Vagina (tissue), 2 donors: ENCODE data around the gene SELENOO. TPM values are rescaled to one million over a fixed set of nuclear protein-coding genes. Genes with fewer than 3 reads are reported as not detected.

Source experiments
- DNase-seq, 2 donors: peaks; one replicate each; pipeline ENCODE4 v3.0.0-alpha.2; 2017; ENCODE audit errors: extremely low spot score in 2 of 2
- H3K27ac ChIP-seq: fragments of 200-600 bp; sonication (generic); one replicate; pipeline ENCODE4 v1.5.1; 2019
- H3K27me3 ChIP-seq: fragments of 200-600 bp; sonication (generic); one replicate; pipeline ENCODE4 v1.5.1; 2019
- H3K36me3 ChIP-seq, 2 donors: fragments of 200-600 bp; sonication (generic); one replicate each; pipeline ENCODE4 v1.5.1; 2017 to 2019
- H3K4me1 ChIP-seq: fragments of 200-600 bp; sonication (generic); one replicate; pipeline ENCODE4 v1.5.1; 2019
- H3K4me3 ChIP-seq, 2 donors: fragments of 200-600 bp; sonication (generic); 1 replicate in 1 of 2; 2 replicates in 1 of 2; pipeline ENCODE4 v1.5.1; 2016 to 2019
- H3K9me3 ChIP-seq: fragments of 200-600 bp; sonication (generic); one replicate; pipeline ENCODE4 v1.5.1; 2019
- POLR2A ChIP-seq, 2 donors: fragments of 450-650 bp; IDR thresholded peaks; one replicate each; pipeline ENCODE4 v1.6.1; 2017; ENCODE audit warnings: antibody characterized with exemption in 2 of 2, mild to moderate bottlenecking in 2 of 2, moderate library complexity in 2 of 2
- POLR2AphosphoS5 ChIP-seq, 2 donors: sonication (generic); formaldehyde crosslinking; IDR thresholded peaks; one replicate each; pipeline ENCODE4 v1.9.0; 2017; ENCODE audit warnings: antibody characterized with exemption in 2 of 2, mild to moderate bottlenecking in 2 of 2, low read depth in 1 of 2; ENCODE audit not compliant: insufficient read depth in 1 of 2
- intact Hi-C: fragments of 100-400 bp; cut with DNase I; formaldehyde crosslinking; loops from one replicate; pipeline ENCODE4 v1.15.1; 2023
- total RNA-seq: library from RNA; depleted of rRNA; stranded (reverse); fragments of >200 nt; gene quantifications from one replicate; pipeline ENCODE4 v1.2.3, GENCODE V29; 2016
- TF ChIP-seq, protein P1 (sequence below), 3 experiments: fragments of 450-650 bp in 2 of 3; fragments of 200-600 bp in 1 of 3; sonication (generic) in 1 of 3; IDR thresholded peaks; one replicate each; pipeline ENCODE4 v1.5.1; 2017 to 2019; ENCODE audit warnings: antibody characterized with exemption in 3 of 3, mild to moderate bottlenecking in 2 of 3, moderate library complexity in 2 of 3

SELENOO gene
- total RNA-seq, 1 donor from 2014 or later, result 39.0 TPM

- Histone ChIP-seq H3K9me3 (no peaks in the 10 kb centered on the region), H3K4me1 (peaks cover 63% of the 10 kb centered on the region), H3K4me3 (peak overlapping the region; percentile 43 to 53), H3K36me3 (peaks cover 0 to 12% of the 10 kb centered on the region in 2 donors), H3K27ac (peak overlapping the region; percentile 89), H3K27me3 (no peaks in the 10 kb centered on the region)
- TF ChIP-seq, protein P1, sequence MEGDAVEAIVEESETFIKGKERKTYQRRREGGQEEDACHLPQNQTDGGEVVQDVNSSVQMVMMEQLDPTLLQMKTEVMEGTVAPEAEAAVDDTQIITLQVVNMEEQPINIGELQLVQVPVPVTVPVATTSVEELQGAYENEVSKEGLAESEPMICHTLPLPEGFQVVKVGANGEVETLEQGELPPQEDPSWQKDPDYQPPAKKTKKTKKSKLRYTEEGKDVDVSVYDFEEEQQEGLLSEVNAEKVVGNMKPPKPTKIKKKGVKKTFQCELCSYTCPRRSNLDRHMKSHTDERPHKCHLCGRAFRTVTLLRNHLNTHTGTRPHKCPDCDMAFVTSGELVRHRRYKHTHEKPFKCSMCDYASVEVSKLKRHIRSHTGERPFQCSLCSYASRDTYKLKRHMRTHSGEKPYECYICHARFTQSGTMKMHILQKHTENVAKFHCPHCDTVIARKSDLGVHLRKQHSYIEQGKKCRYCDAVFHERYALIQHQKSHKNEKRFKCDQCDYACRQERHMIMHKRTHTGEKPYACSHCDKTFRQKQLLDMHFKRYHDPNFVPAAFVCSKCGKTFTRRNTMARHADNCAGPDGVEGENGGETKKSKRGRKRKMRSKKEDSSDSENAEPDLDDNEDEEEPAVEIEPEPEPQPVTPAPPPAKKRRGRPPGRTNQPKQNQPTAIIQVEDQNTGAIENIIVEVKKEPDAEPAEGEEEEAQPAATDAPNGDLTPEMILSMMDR (IDR thresholded peaks at IDR 0.05), result peak in 2 of 3 experiments; percentile 18 to 51
- peak; percentile 76 to 86 for TF ChIP-seq POLR2AphosphoS5 (IDR thresholded peaks at IDR 0.05; ENCODE audit: insufficient read depth in 1 of 2, low read depth in 1 of 2)
- peak in 1 of 2 donors; percentile 11 for TF ChIP-seq POLR2A (IDR thresholded peaks at IDR 0.05)
- intact Hi-C loops, result loop anchor here (5.0 to 10.0 kb wide), 2 partner anchors 223 to 266 kb away; no protein-coding TSS in a partner anchor
- DNase-seq, result no peak
Measured at GRCh38 chr22:50190182-50190940, 10.4 kb upstream of the SELENOO start.

DNA sequence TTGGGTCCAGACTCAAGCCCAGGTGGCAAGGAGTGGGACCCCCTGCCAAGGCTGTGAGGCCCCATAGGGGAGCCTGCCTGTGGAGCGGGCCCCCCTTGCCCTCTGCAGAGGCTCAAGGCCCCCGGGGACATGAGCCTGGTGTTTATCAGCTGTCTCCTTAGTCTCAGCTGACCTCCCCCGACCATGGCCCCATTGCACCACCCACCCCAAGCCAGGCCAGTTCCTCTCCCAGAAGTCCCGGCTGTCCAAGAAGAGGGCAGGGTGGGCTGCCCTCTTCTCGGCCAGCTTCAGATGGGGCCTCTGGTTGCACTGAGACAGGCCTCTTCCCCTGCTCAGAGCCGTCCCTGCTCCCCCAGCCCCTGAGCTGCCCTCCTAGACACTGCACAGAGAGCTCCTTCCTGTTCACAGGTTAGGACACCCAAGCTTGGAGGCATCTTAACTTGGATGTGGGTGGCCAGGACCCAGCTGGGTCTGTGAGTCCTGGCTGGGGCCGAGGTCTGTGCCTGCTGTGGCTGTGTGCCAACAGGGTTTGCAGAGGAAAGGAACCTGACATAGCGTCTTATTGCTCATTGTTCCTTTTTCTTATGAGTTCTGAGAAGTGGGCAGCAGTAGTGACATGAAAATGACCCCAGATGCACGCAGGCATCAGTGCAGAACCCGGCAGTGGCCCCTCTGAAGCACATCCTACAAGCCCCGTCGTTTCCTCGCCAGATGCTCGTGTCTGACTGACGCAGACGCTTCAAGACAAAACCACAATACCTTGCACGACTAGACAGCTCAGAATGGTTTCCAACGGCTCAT, 9.7 kb upstream of the SELENOO start:
- intact Hi-C loops, result loop anchor here (5.0 to 10.0 kb wide), 2 partner anchors 224 to 266 kb away; no protein-coding TSS in a partner anchor
- TF ChIP-seq, protein P1 (IDR thresholded peaks at IDR 0.05), result no peak
- TF ChIP-seq POLR2A (IDR thresholded peaks at IDR 0.05) (no peak), POLR2AphosphoS5 (IDR thresholded peaks at IDR 0.05; ENCODE audit: insufficient read depth in 1 of 2, low read depth in 1 of 2) (no peak)
- H3K4me3 ChIP-seq, result peak overlapping the region; percentile 43 to 53
- peak overlapping the region; percentile 89 for H3K27ac ChIP-seq
- no peaks in the 10 kb centered on the region for H3K9me3 ChIP-seq
- DNase-seq, result no peak
- H3K36me3 ChIP-seq, result peaks cover 0 to 12% of the 10 kb centered on the region in 2 donors
- H3K4me1 ChIP-seq, result peaks cover 62% of the 10 kb centered on the region
- no peaks in the 10 kb centered on the region for H3K27me3 ChIP-seq

- Histone ChIP-seq H3K36me3 (peaks cover 0 to 19% of the 10 kb centered on the region in 2 donors), H3K9me3 (no peaks in the 10 kb centered on the region), H3K4me3 (no peak overlapping the region), H3K4me1 (peaks cover 50% of the 10 kb centered on the region), H3K27me3 (no peaks in the 10 kb centered on the region), H3K27ac (peak overlapping the region; percentile 89)
- TF ChIP-seq, protein P1 (IDR thresholded peaks at IDR 0.05), result no peak
- TF ChIP-seq POLR2AphosphoS5 (IDR thresholded peaks at IDR 0.05; ENCODE audit: insufficient read depth in 1 of 2, low read depth in 1 of 2) (no peak), POLR2A (IDR thresholded peaks at IDR 0.05) (no peak)
- intact Hi-C loops, result loop anchor here (5.0 to 10.0 kb wide), 2 partner anchors 225 to 268 kb away; no protein-coding TSS in a partner anchor
- no peak for DNase-seq
Measured at GRCh38 chr22:50192436-50193204, 8.2 kb upstream of the SELENOO start.

DNA sequence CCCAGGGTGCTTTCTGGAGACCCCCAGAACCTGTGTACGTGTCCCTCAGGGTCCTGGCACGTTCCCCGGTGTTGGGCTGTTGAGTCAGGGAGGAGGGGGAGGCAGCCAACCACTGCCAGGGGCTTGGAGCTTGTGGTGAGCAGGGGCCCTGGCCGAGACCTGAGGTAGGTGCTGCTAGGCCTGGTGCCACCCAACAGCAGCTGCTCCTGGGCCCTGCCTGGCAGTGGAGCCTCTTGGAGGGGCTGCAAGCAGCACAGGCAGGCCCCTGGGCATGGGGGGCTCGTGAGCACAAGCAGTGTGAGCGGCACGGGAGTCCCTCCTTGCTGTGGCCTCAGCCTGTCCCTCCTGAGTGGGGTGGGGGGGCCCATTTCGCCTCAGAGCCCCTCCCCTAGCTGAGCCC, 7.2 kb upstream of the SELENOO start:
- no peaks in the 10 kb centered on the region for H3K9me3 ChIP-seq
- no peak for DNase-seq
- no peak overlapping the region for H3K4me3 ChIP-seq
- intact Hi-C loops, result loop anchor here (5.0 to 10.0 kb wide), 2 partner anchors 226 to 269 kb away; no protein-coding TSS in a partner anchor
- no peak for TF ChIP-seq POLR2A (IDR thresholded peaks at IDR 0.05)
- TF ChIP-seq, protein P1 (IDR thresholded peaks at IDR 0.05), result no peak
- no peak for TF ChIP-seq POLR2AphosphoS5 (IDR thresholded peaks at IDR 0.05; ENCODE audit: insufficient read depth in 1 of 2, low read depth in 1 of 2)
- no peak overlapping the region for H3K27ac ChIP-seq
- peaks cover 0 to 24% of the 10 kb centered on the region in 2 donors for H3K36me3 ChIP-seq
- peaks cover 46% of the 10 kb centered on the region for H3K4me1 ChIP-seq
- no peaks in the 10 kb centered on the region for H3K27me3 ChIP-seq
